NT2/D1 (cell line): Measurements from ENCODE around the gene MAP4K2.

Experiments used
- SUZ12 ChIP-seq: IDR thresholded peaks from 2 replicates; pipeline ENCODE4 v1.6.1; 2011; ENCODE audit not compliant: insufficient read length, insufficient read depth; ENCODE audit errors: extremely low read depth
- YY1 ChIP-seq: IDR thresholded peaks from 2 replicates; pipeline ENCODE4 v1.6.1; 2011; ENCODE audit not compliant: insufficient read length, insufficient read depth

- TF ChIP-seq YY1 (no peak), SUZ12 (no peak)
Observed at GRCh38 chr11:64805481-64805880, 2.5 kb upstream of the MAP4K2 start.
